Skeletal muscle tissue (tissue), 5 donors: ENCODE measurements around the gene RNU1-1. TPM values are rescaled to one million over a fixed set of nuclear protein-coding genes. Genes with fewer than 3 reads are reported as not detected.
"Not testable (repeated sequence)": the region's sequence is repeated elsewhere in the genome, so short reads cannot be mapped to it uniquely, and the experiment has no call there.

Experiments
- H3K27ac ChIP-seq: one replicate; pipeline ENCODE4 v1.7.0; 2013; ENCODE audit warnings: mild to moderate bottlenecking, low read depth, low read length, inconsistent platforms
- H3K27me3 ChIP-seq, 3 donors: one replicate each; pipeline ENCODE4 v1.7.0; 2013; ENCODE audit warnings: low read length in 3 of 3; ENCODE audit not compliant: control insufficient read depth in 3 of 3, insufficient read depth in 3 of 3
- H3K36me3 ChIP-seq, 3 donors: one replicate each; pipeline ENCODE4 v1.7.0; 2013; ENCODE audit warnings: low read length in 3 of 3; ENCODE audit not compliant: control insufficient read depth in 3 of 3, insufficient read depth in 3 of 3
- H3K4me1 ChIP-seq, 3 donors: one replicate each; pipeline ENCODE4 v1.7.0; 2013; ENCODE audit warnings: low read length in 3 of 3, mild to moderate bottlenecking in 3 of 3; ENCODE audit not compliant: control insufficient read depth in 3 of 3, insufficient read depth in 3 of 3
- H3K4me3 ChIP-seq, 3 donors: one replicate each; pipeline ENCODE4 v1.7.0; 2013; ENCODE audit warnings: low read length in 3 of 3
- H3K9ac ChIP-seq, 3 donors: one replicate each; pipeline ENCODE4 v1.7.0; 2013; ENCODE audit warnings: low read length in 3 of 3, mild to moderate bottlenecking in 3 of 3, moderate library complexity in 2 of 3, low read depth in 1 of 3
- H3K9me3 ChIP-seq, 3 donors: one replicate each; pipeline ENCODE4 v1.7.0; 2013; ENCODE audit warnings: low read length in 3 of 3; ENCODE audit not compliant: control insufficient read depth in 3 of 3
- small RNA-seq: library from RNA; depleted of rRNA; stranded (forward); fragments of <200 nt; gene quantifications from one replicate; pipeline ENCODE3, GENCODE V24; 2014
- total RNA-seq: library from RNA; depleted of rRNA; stranded (reverse); fragments of >200 nt; gene quantifications from one replicate; pipeline ENCODE4 v1.2.3, GENCODE V29; 2014
- donor health status: Osteomylitis.

RNU1-1 gene
- total RNA-seq, 1 donor from 2014 or later, result under 0.01 TPM

- H3K36me3 ChIP-seq, result peaks cover 2 to 37% (median 20%) of the 10 kb centered on the region in 3 donors
Observed at GRCh38 chr1:16478091-16478490, 36.0 kb downstream of the RNU1-1 start.

GRCh38 chr1:16475771-16476770, 38.0 kb downstream of the RNU1-1 start:
- peaks cover 2 to 32% (median 22%) of the 10 kb centered on the region in 3 donors for H3K36me3 ChIP-seq
- not testable (repeated sequence) for H3K27me3 ChIP-seq, H3K4me3 ChIP-seq, H3K9me3 ChIP-seq, H3K27ac ChIP-seq, H3K4me1 ChIP-seq, H3K9ac ChIP-seq

More at GRCh38 chr1:16478091-16478490, 36.0 kb downstream of the RNU1-1 start:
- peaks cover 0 to 5% (median 3%) of the 10 kb centered on the region in 3 donors for H3K4me1 ChIP-seq
- no peak overlapping the region for H3K4me3 ChIP-seq
- H3K27me3 ChIP-seq, result no peaks in the 10 kb centered on the region
- no peak overlapping the region for H3K27ac ChIP-seq
- no peaks in the 10 kb centered on the region for H3K9me3 ChIP-seq
- H3K9ac ChIP-seq, result no peak overlapping the region

- H3K9me3 ChIP-seq, H3K27ac ChIP-seq, H3K4me3 ChIP-seq, H3K4me1 ChIP-seq, H3K9ac ChIP-seq, H3K27me3 ChIP-seq: not testable (repeated sequence)
- peaks cover 2 to 27% (median 17%) of the 10 kb centered on the region in 3 donors for H3K36me3 ChIP-seq
Observed at GRCh38 chr1:16474891-16475290, 39.2 kb downstream of the RNU1-1 start.

- Histone ChIP-seq H3K4me1 (peaks cover 0 to 5% (median 3%) of the 10 kb centered on the region in 3 donors), H3K9ac (no peak overlapping the region), H3K27me3 (no peaks in the 10 kb centered on the region), H3K36me3 (peaks cover 2 to 27% (median 17%) of the 10 kb centered on the region in 3 donors), H3K4me3 (no peak overlapping the region), H3K9me3 (no peaks in the 10 kb centered on the region), H3K27ac (no peak overlapping the region)
Observed at GRCh38 chr1:16474166-16474800, 39.8 kb downstream of the RNU1-1 start.

GRCh38 chr1:16468558-16468957, 45.5 kb downstream of the RNU1-1 start:
- Histone ChIP-seq H3K4me1 (peaks cover 0 to 12% (median 8%) of the 10 kb centered on the region in 3 donors), H3K27ac (no peak overlapping the region), H3K27me3 (no peaks in the 10 kb centered on the region), H3K4me3 (no peak overlapping the region), H3K9ac (no peak overlapping the region), H3K9me3 (no peaks in the 10 kb centered on the region), H3K36me3 (peaks cover 0 to 9% (median 0%) of the 10 kb centered on the region in 3 donors)

GRCh38 chr1:16464917-16465625, 49.0 kb downstream of the RNU1-1 start:
- H3K4me1 ChIP-seq, result peaks cover 0 to 12% (median 8%) of the 10 kb centered on the region in 3 donors
- no peak overlapping the region for H3K4me3 ChIP-seq
- H3K9ac ChIP-seq, result no peak overlapping the region
- H3K9me3 ChIP-seq, result no peaks in the 10 kb centered on the region
- no peak overlapping the region for H3K27ac ChIP-seq
- peaks cover 11 to 27% (median 14%) of the 10 kb centered on the region in 3 donors for H3K36me3 ChIP-seq
- H3K27me3 ChIP-seq, result no peaks in the 10 kb centered on the region

Small RNA genes within 50 kb of the gene (small RNA-seq; reads per million reads assigned to genes)
- gene RNU1-1, result 0.07 reads per million
- gene RNU1-6P, result not detected

Other genes with a start within 250 kb of the RNU1-1 start
- 12.0 TPM for gene FBXO42, start 161.8 kb downstream of the RNU1-1 start, total RNA-seq
- 13.0 TPM for gene SZRD1, start 147.0 kb downstream of the RNU1-1 start, total RNA-seq
- not detected for gene SPATA21, start 76.9 kb downstream of the RNU1-1 start, total RNA-seq
- 40.2 TPM for gene NECAP2, start 73.6 kb downstream of the RNU1-1 start, total RNA-seq
- gene NBPF1, start 99.3 kb upstream of the RNU1-1 start, total RNA-seq, result 69.4 TPM
- gene RNU1-3, start 152.7 kb upstream of the RNU1-1 start, total RNA-seq, result under 0.01 TPM
- under 0.01 TPM for gene RNU1-4, start 226.2 kb upstream of the RNU1-1 start, total RNA-seq